GM19023 (cell line): ENCODE data around the gene TMEM176B.
A peak's percentile ranks its signal among the peaks of the same experiment; 100 is the strongest.
"Not testable (repeated sequence)": the region's sequence is repeated elsewhere in the genome, so short reads cannot be mapped to it uniquely, and the experiment has no call there.

Experiments used
- ATAC-seq: cut with Tn5 transposase; IDR thresholded peaks from one replicate; pipeline ENCODE4 v1.9.1; 2021; ENCODE audit warnings: mild to moderate bottlenecking, moderate library complexity; ENCODE audit not compliant: unreplicated experiment

Gene TMEM176B

DNA sequence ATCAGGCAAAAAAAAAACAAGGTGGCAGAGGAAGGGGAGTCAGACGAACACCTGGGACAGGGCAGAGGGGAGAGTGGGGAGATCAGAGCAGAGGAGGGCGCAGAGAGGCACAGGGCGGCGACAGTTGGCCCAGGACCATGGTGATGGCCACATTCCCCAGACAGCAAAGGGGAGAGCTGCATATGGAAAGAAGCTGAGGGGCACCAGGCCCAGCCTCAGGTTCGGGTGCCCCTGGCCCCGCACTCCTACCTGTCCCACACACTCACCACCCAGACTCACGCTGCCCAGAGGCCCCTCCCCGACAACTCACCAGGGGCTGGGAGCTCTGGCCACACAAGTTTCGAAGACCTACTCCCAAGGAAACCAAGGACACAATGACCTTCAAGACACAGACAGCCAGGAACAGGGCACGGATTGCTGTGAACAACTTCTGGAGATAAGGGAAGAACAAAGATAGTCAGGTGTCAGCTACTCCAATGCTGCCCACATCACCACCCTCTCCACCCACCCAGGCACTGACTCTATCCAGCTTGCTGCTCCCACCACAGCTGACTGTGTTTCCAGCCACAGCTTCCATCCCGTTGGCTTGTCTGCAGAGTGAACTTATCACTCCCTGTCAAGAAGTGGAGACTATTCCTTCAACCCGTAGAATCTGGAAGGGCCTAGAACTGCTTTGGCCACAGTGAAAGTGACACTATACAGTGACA is 8.3 kb downstream of the TMEM176B start:
- ATAC-seq: no peak

DNA sequence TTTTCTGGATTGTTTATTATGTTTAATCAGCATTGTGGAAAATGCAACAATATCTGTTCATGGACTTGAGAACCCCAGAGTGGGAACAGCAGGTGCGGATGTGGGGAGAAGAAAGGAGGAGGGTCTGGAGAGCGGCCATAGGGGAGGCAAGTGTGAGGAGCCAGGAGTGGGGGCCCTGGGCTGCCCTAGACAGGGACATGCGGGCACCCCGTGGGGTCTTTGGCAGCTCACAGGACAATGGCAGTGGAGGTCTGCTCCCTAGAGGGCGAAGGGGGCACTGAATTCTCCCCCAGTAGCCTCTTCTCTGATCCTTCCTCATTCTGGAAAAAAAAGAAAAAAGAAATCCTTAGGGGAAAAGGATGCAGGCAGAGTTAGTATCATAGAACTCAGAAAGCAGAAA is 8.9 kb downstream of the TMEM176B start:
- no peak for ATAC-seq

DNA sequence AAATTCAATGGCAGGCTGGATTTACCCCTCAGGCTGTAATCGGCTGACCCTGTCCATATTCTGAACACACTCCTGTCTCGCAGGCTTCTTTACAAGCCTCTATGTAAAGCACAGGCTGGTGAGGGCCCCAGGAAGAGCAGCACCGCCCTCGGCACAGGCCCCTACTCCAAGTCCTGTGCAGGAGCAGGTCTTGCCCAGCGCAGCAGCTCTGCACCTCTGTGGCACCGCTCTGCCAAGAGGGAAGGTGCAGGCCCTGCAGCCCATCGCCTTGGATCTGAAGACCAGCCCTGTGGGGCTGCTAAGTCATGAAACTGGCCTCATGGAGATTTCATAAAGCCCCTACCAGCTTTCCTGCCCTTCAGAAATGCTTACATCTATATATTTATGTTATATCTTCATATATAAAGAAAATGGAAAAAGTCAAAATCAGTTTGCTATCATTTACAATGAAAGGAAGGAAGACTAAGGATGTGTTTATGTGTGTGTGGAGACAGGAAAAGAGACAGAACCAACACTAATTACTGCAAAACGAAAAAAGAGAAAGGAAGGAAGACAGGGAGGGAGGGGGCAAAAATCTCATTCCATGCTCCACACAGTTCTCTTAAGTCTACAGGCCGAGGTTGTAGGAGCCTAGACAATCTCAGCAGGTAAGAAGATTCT is 9.6 kb downstream of the TMEM176B start:
- no peak for ATAC-seq

DNA sequence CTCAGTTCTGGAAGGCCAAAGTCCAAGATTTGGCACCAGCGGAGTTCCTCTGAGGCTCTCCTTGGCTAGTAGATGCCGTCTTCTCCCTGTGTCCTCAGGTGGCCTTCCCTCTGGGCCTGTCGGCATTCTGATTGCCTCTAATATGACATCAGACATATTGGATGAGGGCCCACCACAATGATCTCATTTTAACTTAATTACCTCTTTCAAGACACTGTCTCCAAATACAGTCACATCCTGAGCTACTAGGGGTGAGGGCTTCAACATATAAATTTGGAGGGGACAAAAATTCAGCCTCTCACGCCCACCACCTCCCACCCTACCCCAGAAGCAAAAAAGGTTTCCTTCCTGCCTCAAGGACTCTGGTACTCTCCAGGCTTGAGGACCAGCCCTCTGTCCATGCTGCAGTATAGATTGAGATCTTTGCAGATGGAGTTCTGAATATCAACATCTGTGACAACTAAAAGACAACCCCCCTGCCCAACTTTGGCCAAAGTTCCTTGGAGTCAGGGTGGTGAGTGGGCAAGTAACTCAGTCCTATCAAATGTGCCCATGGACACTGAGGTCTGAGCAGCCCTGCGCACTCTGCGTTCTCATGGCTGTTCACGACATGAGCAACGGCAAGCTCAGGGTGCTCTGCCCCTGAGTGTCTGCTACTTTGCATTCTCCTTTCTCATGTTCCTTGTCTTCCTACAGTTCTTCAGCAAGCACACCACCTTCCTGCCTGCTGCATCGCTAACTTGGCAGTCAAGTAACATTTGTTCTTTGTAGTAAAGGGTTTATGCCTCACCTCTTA is 11.5 kb downstream of the TMEM176B start:
- no peak for ATAC-seq

DNA sequence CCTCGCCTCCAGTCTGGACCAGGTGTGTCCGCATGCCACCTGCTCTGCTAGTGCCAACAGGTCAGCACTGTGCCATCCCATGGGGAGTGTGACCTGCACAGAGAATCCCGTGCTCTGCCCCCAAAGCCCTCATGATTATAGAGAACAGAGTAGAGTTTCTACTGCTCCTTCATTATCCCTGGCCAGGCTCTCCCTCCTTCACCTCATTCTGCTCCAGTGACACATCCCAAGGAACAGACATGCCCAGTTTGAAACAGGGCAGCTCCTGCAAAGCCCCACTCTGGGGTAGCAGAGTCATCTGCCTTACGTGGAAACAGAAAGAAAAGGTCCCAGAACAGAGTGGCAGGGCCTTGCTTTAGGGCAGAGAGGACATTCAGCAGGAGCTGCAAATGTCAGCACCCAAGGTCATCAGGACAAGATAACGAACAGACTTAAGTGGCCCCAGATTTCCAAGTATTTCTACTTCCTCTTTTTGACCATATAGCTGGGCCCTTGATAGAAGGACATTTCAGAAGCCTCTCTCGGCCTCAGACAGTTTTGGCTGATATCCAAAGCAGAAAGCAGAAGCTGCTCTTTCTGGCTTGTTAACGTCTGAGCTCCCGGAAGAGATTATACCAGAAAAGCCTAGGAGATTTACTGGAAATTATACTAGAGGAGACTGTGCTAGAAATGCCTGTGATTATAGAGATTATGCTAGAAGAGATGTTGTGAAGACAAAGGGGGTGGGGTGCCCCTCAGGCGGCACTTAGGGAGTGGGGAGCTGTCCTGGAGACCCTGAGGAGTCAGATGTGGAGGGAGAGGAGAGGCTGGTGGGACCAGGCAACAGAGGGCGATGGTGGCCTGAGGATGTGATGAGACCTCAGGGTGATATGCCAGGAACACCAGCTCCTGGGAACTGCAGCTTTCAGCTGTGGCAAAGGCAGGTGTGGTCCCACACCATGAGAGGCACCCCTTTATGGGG is 12.6 kb downstream of the TMEM176B start:
- no peak for ATAC-seq

DNA sequence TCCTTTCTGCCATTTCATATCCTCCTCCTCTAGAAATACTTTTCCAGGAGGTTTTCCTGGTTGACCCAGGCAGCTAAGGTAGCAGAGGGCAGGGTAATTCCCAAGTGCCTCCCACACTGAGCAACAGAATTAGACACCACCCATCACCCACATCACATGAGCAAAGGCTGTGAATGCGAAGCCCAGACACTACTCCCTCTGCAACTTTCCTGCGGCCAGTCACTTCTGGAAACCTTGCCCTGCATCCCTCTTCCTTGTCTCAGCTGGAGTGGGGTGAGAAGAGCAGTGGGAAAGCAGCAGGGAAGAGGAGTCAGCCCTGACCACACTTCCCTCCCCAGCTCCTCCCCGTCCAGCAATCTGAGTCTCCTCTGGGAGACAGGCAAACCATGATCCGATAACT is 15.2 kb downstream of the TMEM176B start:
- no peak for ATAC-seq

DNA sequence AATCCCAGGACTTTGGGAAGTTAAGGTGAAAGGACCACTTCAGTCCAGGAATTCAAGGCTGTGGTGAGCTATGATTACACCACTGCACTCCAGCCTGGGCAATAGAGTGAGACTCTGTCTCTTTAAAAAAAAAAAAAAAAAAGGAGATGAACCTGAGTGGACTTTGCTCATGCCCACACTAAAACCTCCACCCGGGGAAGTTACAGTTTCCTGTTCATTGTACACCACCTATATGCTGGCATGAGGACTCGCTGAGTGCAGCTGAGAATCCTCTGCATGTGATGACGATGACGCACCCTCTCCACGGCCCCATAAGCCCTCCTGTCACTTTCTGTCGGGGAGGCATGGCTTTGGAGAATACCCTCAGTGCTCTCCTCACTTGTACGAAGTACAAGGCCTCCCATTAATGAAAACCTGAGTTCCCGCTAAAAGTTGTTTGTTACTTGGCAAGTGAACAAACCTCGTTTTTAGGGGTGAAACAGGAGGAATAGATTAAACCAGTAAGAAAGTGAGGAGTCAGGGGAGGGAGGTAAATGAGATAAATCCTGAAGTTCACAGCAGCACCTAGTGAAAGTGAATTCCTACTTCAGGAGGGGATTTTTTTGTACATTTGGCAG is 15.9 kb downstream of the TMEM176B start:
- peak; percentile 51 for ATAC-seq

DNA sequence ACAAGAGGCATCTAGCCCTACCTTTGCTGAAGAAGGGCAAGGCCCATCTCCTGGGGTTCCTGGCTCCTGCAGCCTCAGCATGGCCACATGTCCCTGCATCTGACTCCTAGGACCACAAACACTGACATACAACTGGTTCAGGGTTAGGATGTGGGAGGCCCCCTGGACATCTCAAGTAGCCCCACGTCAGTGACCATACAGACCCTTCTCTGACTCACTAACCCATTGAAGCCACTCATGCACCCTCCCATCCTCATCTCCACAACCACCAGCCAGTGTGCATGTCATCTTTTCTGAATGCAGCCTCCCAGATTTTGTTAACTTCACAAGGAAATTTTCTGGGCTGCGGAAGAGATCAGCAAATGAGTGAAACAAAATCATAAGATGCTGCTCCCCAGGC is 18.2 kb downstream of the TMEM176B start:
- no peak for ATAC-seq

DNA sequence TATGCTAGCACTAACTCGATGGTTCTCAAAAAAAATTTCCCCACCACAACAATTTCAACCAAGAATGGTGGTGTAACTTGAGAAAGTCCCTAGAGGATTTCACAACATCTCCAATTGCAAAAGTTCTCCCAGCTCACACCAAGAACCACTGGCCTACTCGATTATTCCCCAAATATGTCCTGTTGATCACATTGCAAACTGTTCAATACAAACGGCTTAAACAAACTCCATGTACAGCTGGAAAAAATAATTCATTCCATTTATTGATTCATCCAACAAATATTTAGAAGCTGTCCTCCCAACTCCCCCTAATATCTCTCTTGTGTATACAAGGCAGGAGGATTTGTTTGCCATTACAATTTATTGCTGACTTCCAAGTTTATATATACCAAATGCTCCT is 19.1 kb downstream of the TMEM176B start:
- ATAC-seq: no peak

DNA sequence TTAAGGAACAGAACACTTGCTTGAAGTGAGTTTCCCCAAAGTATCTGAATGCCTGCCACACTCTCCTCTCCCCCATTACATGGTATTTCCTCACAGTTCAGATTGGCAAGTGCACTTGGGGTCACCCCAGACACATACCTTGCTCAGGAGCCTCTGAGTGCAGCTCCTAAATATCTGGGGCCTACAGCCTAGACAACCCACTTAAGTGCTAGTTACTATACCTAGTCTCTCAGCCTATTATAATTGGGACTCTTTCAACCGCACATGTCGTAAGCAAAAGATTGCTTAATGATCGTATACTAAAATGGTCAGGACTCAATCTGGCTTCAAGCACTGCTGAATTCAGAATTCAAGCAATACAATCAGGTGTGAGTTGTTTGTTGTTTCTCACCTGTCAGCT is 19.9 kb downstream of the TMEM176B start:
- no peak for ATAC-seq

DNA sequence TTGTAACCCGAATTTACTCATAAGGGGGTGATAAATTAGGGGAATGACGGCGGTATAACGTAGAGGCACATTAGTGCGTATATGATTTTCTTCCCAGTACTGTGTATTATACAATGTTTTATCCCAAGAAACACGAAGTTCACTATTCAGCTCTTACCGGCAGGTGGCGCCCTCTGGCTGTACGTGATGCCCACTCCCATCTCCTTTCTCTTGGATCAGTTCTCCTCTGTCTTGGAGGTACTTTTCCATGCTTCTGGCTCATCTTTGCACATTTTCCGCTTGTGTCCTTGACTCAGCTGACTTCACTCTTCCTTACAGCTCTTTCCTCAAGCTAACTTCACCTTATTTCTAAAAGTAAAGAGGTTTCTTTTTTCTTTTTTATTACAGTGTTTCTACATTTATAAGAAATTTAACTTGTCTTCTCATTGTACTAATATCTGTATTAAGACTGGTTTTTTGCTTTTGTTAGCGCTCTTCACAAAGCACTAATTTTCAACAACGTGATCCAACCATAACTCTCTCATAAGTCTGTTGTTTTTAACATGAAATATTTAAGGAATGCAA is 21.3 kb downstream of the TMEM176B start:
- no peak for ATAC-seq

DNA sequence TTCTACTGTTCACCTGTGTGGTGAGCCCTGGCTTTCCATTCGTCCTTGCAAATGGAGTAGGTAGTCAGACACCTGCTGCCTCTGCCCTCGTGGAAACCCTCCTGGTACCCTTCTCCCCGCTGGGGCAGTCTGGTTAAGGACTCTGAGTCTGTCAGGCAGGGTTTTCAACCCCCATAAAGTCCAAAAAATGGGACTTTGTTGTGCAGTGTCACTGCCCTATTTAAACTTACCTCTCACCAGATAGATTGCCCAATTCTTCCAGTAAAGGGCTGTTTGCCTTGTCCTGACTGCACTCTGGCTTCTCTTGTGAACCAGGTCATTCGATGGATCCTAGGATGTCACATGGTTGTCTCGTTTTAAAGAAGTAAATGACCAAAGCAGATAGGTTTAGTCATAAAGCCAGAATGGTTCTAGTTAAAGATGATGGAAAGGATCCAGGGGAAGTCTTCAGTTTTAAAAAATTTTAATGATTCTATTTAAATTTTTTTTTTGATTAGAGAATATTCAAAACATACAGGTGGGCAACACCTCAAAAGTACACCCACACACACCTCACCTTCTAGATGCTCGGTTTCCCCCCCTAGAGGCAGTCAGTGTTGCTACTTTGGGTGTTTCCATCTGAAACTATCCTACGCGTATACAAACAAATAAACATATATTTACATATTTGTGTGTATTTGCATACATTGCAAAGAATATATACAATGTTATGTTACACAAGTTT is 22.0 kb downstream of the TMEM176B start:
- no peak for ATAC-seq

DNA sequence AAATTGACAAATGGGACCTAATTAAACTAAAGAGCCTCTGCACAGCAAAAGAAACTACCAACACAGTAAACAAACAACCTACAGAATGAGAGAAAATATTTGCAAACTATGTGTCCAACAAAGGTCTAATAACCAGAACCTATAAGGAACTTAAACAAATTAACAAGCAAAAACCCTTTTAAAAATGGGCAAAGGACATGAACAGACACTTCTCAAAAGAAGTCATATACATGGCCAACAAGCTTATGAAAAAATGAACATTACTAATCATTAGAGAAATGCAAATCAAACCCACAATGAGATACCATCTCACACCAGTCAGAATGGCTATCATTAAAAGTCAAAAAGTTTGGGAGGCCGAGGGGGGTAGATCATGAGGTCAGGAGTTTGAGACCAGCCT is 26.0 kb downstream of the TMEM176B start:
- not testable (repeated sequence) for ATAC-seq

DNA sequence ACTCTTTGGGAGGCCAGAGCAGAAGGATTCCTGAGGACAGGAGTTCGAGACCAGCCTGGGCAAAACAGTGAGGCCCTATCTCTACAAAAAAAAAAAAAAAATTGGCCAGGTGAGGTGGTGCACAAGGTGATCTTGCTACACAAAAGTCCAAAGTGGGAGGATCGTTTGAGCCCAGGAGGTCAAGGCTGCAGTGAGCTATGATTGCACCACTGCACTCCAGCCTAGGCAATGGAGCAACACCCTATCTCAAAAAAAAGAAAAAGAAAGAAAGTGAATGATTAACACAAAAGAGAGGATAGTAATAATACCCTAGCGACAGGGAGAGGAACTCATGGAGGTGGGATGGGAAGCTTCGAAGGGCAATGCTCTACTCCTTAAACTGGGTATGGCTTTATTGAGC is 30.4 kb downstream of the TMEM176B start:
- ATAC-seq: no peak

DNA sequence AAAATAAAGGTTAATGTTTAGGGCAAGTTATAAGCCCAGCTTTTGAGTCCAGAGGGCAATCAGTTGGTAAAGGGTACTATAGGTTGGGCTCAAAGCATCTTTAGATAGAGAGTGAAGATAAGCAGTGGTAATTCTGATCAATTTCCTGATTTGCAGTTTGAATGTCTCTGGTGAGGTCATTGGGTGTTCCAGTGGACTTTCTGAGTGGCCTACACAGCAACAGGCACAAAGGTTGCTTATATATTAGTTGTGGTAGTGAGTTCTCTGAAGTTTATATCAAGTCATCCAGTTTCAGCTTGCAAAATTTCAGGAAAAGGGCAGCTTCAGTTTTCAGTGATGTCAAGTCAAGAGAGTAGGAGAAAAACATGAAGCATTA is 33.8 kb downstream of the TMEM176B start:
- no peak for ATAC-seq

DNA sequence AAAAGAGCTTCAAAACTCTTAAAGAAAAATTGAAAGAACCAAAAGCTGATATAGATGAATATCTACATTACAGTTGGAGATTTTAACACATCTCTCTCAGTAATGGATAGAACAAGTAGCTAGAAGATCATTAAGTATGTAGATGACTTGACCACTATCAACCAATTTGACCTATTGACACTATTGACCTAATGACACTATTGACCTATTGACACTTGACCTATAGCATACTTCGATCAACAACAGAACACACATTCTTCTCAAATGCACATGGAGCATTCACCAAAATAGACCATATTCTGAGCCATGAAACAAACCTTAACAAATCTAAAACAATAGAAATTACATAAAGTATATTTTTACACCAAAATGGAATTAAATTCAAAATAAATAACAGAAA is 40.7 kb downstream of the TMEM176B start:
- ATAC-seq: no peak

DNA sequence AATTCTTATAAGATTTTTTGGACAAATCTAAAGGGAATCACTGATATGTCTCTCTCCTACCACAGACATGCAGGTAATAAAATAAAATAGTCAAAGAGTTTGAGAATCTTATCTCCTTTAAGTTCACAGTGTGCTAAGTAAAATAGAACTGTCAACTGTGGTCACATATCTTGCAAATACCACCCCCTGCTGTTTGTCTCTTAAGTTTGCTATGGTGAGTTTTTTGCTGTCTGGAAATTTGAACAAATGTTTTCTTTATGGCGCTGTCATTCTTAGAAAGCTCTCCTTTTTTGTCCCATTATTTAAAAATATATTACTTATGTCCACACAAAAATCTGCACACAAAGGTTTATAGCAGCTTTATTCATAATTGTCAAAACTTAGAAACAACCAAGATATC is 43.3 kb downstream of the TMEM176B start:
- no peak for ATAC-seq

DNA sequence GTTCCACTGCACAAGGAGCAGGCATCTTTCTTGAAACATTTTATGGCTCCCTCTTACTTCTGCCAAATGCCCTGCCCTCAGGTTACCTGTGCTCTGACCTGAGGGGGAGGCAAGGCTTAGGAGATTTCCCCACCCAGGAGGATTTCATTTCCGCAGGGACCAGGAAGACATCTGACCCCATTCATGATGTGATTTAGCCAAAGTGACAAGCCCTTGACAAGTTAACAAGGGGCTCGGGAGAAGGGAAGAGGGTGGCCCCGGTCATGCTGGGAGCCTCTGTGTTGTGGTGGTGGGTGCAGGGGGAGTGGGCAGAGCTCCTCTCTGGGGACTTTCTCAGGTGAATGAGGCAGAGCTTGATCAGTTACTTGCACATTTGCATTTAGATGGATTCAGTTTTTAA is 44.0 kb downstream of the TMEM176B start:
- no peak for ATAC-seq

DNA sequence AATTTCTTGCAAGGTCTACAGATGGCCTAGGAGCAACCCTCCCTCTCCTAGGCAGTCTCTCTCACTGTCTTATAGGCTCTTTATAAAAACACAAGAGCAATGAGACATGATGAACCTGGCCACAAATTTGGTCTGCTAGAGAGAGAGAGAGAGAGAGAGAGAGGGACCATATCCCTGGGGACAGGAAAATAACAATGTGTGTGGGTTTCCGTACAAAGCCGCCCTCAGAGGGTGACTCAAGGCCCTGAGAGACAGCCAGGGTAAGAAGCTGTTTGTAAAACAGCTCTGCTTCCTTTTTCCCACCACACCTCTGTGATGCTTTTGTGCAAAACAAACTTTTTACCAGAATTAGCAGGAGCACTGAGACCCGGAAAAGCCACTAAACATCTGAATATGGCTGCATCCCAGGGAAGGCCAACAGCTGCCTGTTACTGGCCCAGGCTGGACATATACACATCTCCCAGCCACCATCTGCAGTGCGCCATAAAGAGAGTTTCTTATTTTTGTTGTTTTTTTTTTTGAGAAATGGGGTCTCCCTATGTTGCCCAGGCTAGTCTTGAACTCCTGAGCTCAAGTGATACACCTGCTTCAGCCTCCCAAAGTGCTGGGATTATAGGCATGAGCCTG is 44.6 kb downstream of the TMEM176B start:
- ATAC-seq: no peak
